ENCODE results near the gene GRIK4.

DNA sequence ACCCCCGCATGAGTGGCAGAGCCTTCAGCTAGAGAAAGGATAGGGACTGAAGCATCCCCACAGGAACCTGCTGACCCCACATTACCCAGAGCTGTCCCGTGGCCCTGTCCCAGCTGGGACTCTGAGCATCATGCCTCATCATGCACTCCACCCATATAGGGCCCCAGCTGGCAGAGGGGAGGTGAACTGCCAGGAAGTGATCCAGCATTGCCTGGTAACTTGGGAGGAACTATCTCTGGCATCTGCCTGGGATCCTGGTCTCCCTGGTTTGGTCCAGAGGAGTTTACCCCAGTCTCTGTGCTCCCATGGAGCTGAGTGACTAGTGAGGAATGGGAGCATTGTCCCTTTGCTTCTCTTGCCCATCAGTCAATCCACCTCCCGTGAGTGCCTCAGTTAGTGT lies 228.8 kb downstream of the GRIK4 start:
- TF ChIP-seq, protein P1, sequence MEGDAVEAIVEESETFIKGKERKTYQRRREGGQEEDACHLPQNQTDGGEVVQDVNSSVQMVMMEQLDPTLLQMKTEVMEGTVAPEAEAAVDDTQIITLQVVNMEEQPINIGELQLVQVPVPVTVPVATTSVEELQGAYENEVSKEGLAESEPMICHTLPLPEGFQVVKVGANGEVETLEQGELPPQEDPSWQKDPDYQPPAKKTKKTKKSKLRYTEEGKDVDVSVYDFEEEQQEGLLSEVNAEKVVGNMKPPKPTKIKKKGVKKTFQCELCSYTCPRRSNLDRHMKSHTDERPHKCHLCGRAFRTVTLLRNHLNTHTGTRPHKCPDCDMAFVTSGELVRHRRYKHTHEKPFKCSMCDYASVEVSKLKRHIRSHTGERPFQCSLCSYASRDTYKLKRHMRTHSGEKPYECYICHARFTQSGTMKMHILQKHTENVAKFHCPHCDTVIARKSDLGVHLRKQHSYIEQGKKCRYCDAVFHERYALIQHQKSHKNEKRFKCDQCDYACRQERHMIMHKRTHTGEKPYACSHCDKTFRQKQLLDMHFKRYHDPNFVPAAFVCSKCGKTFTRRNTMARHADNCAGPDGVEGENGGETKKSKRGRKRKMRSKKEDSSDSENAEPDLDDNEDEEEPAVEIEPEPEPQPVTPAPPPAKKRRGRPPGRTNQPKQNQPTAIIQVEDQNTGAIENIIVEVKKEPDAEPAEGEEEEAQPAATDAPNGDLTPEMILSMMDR (conservative IDR thresholded peaks at IDR 0.05; ENCODE audit: low read length): no peak
- no peak for TF ChIP-seq EZH2phosphoT487 (IDR thresholded peaks at IDR 0.05; ENCODE audit: borderline replicate concordance, low read depth, low read length)

All from OCI-LY7 (cell line).